HCT116 (cell line): Measurements from ENCODE around the gene GABPB2. TPM values are rescaled to one million over a fixed set of nuclear protein-coding genes. Genes with fewer than 3 reads are reported as not detected.

ENCODE experiments used
- ATAC-seq: fragments of 200-7000 bp; cut with Tn5 transposase; 2 replicates; pipeline ENCODE4 v1.9.1; 2020; ENCODE audit warnings: mild to moderate bottlenecking, moderate library complexity
- BruUV-seq: library from RNA; stranded (reverse); fragments of 400-500 nt; replicated peaks from 2 replicates; lab custom pipeline; 2021; lab: Mats Ljungman, UMichigan
- CTCF ChIA-PET: fragments of 300-600 bp; sonication (Branson Sonifier 250); formaldehyde crosslinking; loops from one replicate; lab custom pipeline; 2021; ENCODE audit warnings: antibody characterized with exemption; lab: Charles Lee
- POLR2A ChIA-PET: fragments of 300-600, 350-600 bp; sonication (Branson Sonifier 250); formaldehyde crosslinking; loops from one replicate; lab custom pipeline; 2021; ENCODE audit warnings: antibody characterized with exemption; lab: Charles Lee
- RAD21 ChIA-PET, 2 experiments: fragments of 300-600 bp; sonication (Branson Sonifier 250); formaldehyde crosslinking; loops; one replicate each; lab custom pipeline; 2023; ENCODE audit warnings: low total read pairs in 2 of 2; ENCODE audit not compliant: uncharacterized antibody in 2 of 2, unreplicated experiment in 2 of 2, low non-redundant PET in 1 of 2; lab: Charles Lee
- DNase-seq: peaks from one replicate; pipeline ENCODE4 v3.0.0-alpha.2; 2010; ENCODE audit warnings: low read depth, low spot score
- H2AFZ ChIP-seq: fragments of 200-600 bp; shearing (Covaris generic), sonication (generic); 2 replicates; pipeline ENCODE4 v1.6.1; 2017; ENCODE audit warnings: low read depth, mixed run types, mixed read lengths, antibody characterized with exemption, low read length; ENCODE audit not compliant: poor library complexity, severe bottlenecking
- H3K27ac ChIP-seq: 2 replicates; pipeline ENCODE4 v1.5.1; 2012; ENCODE audit warnings: low read depth, low read length
- H3K27me3 ChIP-seq: fragments of 200-600 bp; sonication (generic); 2 replicates; pipeline ENCODE4 v1.6.1; 2016; ENCODE audit warnings: mixed run types, low read length, mixed read lengths; ENCODE audit not compliant: insufficient read depth
- H3K36me3 ChIP-seq, 2 experiments: fragments of 200-500 bp in 1 of 2; fragments of 200-600 bp in 1 of 2; sonication (Bioruptor generic) in 1 of 2; sonication (generic) in 1 of 2; 2 replicates each; pipeline versions ENCODE4 v1.5.1 to v1.6.1; 2014 to 2016; ENCODE audit warnings: low read length in 2 of 2, inconsistent platforms in 1 of 2, mixed read lengths in 1 of 2, mixed run types in 1 of 2; ENCODE audit not compliant: insufficient read depth in 2 of 2, control insufficient read depth in 1 of 2
- H3K4me1 ChIP-seq, 2 experiments: fragments of 200-600 bp in 1 of 2; sonication (generic) in 1 of 2; 2 replicates each; pipeline versions ENCODE4 v1.5.1 to v1.6.1; 2012 to 2017; ENCODE audit warnings: low read length in 2 of 2, inconsistent platforms in 1 of 2, mild to moderate bottlenecking in 1 of 2, mixed read lengths in 1 of 2, mixed run types in 1 of 2, moderate library complexity in 1 of 2; ENCODE audit not compliant: insufficient read depth in 2 of 2, control insufficient read depth in 1 of 2
- H3K4me2 ChIP-seq: fragments of 200-600 bp; sonication (generic); 2 replicates; pipeline ENCODE4 v1.6.1; 2017; ENCODE audit warnings: mixed run types, low read length, mixed read lengths
- H3K4me3 ChIP-seq, 2 experiments: fragments of 200-600 bp in 1 of 2; sonication (generic) in 1 of 2; replicated peaks in 1 of 2; 2 replicates each; pipeline ENCODE4 v1.5.1; 2011 to 2016; ENCODE audit warnings: low read length in 2 of 2, control low read depth in 1 of 2, low read depth in 1 of 2, mild to moderate bottlenecking in 1 of 2, mixed read lengths in 1 of 2, mixed run types in 1 of 2
- H3K79me2 ChIP-seq: fragments of 200-600 bp; sonication (generic); 2 replicates; pipeline ENCODE4 v1.6.1; 2017; ENCODE audit warnings: mild to moderate bottlenecking, mixed run types, low read length, moderate library complexity, mixed read lengths; ENCODE audit not compliant: insufficient read depth
- H3K9ac ChIP-seq: fragments of 200-600 bp; sonication (generic); 2 replicates; pipeline ENCODE4 v1.6.1; 2016; ENCODE audit warnings: low read length, mixed read lengths
- H3K9me2 ChIP-seq: fragments of 200-600 bp; sonication (generic), shearing (Covaris generic); 2 replicates; pipeline ENCODE4 v1.6.1; 2017; ENCODE audit warnings: mixed run types, mild to moderate bottlenecking, moderate library complexity; ENCODE audit not compliant: insufficient read depth
- H3K9me3 ChIP-seq, 2 experiments: fragments of 200-500 bp in 1 of 2; fragments of 200-600 bp in 1 of 2; sonication (Bioruptor generic) in 1 of 2; sonication (generic) in 1 of 2; 2 replicates each; pipeline ENCODE4 v1.6.1; 2014 to 2017; ENCODE audit warnings: low read length in 2 of 2, mixed read lengths in 2 of 2, inconsistent platforms in 1 of 2, low read depth in 1 of 2, mild to moderate bottlenecking in 1 of 2, mixed run types in 1 of 2, moderate library complexity in 1 of 2; ENCODE audit not compliant: control insufficient read depth in 1 of 2, insufficient read depth in 1 of 2
- H4K20me1 ChIP-seq: fragments of 200-600 bp; sonication (generic), shearing (Covaris generic); 2 replicates; pipeline ENCODE4 v1.6.1; 2017; ENCODE audit warnings: mixed run types, mild to moderate bottlenecking, moderate library complexity; ENCODE audit not compliant: insufficient read depth
- CEBPB ChIP-seq: IDR thresholded peaks from 2 replicates; pipeline ENCODE4 v1.6.1; 2012; ENCODE audit warnings: low read depth
- CTCF ChIP-seq, 3 experiments: fragments of 200-600 bp in 1 of 3; sonication (generic) in 1 of 3; IDR thresholded peaks in 2 of 3; conservative IDR thresholded peaks in 1 of 3; 2 replicates each; pipeline ENCODE4 v1.5.1; 2012 to 2017; ENCODE audit warnings: low read depth in 2 of 3, low read length in 2 of 3, antibody characterized with exemption in 1 of 3, borderline replicate concordance in 1 of 3, control low read depth in 1 of 3, mild to moderate bottlenecking in 1 of 3, mixed read lengths in 1 of 3, mixed run types in 1 of 3, moderate library complexity in 1 of 3; ENCODE audit not compliant: insufficient read depth in 1 of 3
- EGR1 ChIP-seq: IDR thresholded peaks from 2 replicates; pipeline ENCODE4 v1.6.1; 2012; ENCODE audit warnings: low read depth
- EZH2 ChIP-seq: fragments of 200-600 bp; sonication (generic); IDR thresholded peaks from 2 replicates; pipeline ENCODE4 v1.6.1; 2017; ENCODE audit warnings: antibody characterized with exemption, mixed run types
- FOSL1 ChIP-seq: IDR thresholded peaks from 2 replicates; pipeline ENCODE4 v1.6.1; 2012; ENCODE audit warnings: low read depth
- JUND ChIP-seq: IDR thresholded peaks from 2 replicates; pipeline ENCODE4 v1.6.1; 2012
- POLR2A ChIP-seq: IDR thresholded peaks from 2 replicates; pipeline ENCODE4 v1.7.0; 2011; ENCODE audit warnings: borderline replicate concordance; ENCODE audit not compliant: insufficient read depth, insufficient read length; ENCODE audit errors: extremely low read depth
- POLR2AphosphoS5 ChIP-seq: IDR thresholded peaks from 2 replicates; pipeline ENCODE4 v1.6.1; 2011; ENCODE audit warnings: mild to moderate bottlenecking, low read depth, low read length, moderate library complexity
- REST ChIP-seq: IDR thresholded peaks from 2 replicates; pipeline ENCODE4 v1.6.1; 2012; ENCODE audit warnings: low read depth
- SIN3A ChIP-seq: IDR thresholded peaks from 2 replicates; pipeline ENCODE4 v1.6.1; 2012; ENCODE audit warnings: low read depth
- SP1 ChIP-seq: IDR thresholded peaks from 2 replicates; pipeline ENCODE4 v1.6.1; 2012; ENCODE audit warnings: low read depth
- TCF7L2 ChIP-seq: IDR thresholded peaks from 2 replicates; pipeline ENCODE4 v1.7.0; 2011; ENCODE audit warnings: borderline replicate concordance, inconsistent platforms; ENCODE audit not compliant: insufficient read depth, insufficient read length; ENCODE audit errors: extremely low read depth
- YY1 ChIP-seq: IDR thresholded peaks from 2 replicates; pipeline ENCODE4 v1.6.1; 2011; ENCODE audit warnings: low read length, low read depth, moderate library complexity, mild to moderate bottlenecking; ENCODE audit not compliant: insufficient replicate concordance; ENCODE audit errors: extremely low read depth
- ZBTB33 ChIP-seq: IDR thresholded peaks from 2 replicates; pipeline ENCODE4 v1.6.1; 2011; ENCODE audit warnings: mild to moderate bottlenecking, low read length, moderate library complexity; ENCODE audit not compliant: insufficient replicate concordance; ENCODE audit errors: extremely low read depth
- ZFX ChIP-seq: fragments of 450-650 bp; IDR thresholded peaks from 2 replicates; pipeline ENCODE4 v1.6.1; 2017
- intact Hi-C: fragments of 100-400 bp; cut with micrococcal nuclease; formaldehyde crosslinking; loops from 2 replicates; pipeline ENCODE4 v1.10.0; 2022
- total RNA-seq: library from RNA; stranded (reverse); gene quantifications from one replicate; pipeline ENCODE4 v1.2.1, GENCODE V29; 2021; ENCODE audit not compliant: unreplicated experiment
- TF ChIP-seq, protein P1 (sequence below): IDR thresholded peaks from 2 replicates; pipeline ENCODE4 v1.6.1; 2012

The GABPB2 gene
- total RNA-seq, 1 experiment from 2014 or later = 7.7 TPM

DNA sequence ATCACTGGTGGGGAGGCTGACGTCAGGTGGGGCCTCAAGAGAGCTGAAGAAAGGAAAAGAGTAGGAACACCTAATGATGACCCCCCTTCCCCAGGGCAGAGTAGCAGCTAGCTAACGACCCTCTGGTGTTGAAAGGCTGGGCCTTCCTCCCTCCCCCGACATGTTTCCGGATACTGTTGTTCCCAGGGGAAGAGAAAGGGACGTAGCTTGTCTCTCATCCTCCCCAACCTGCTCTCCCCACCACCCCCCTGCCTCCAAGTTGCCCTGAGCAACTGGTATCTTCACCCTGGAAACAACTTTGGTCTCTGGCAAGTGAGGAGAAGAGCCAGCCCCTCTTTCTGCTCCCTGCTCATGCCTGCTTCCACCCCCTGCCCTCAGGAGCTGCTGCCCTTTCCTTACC is 73.4 kb downstream of the GABPB2 start (continued):
- TF ChIP-seq ZBTB33 = no peak
- TF ChIP-seq YY1 = no peak
- TF ChIP-seq TCF7L2 = no peak
- TF ChIP-seq FOSL1 = no peak
- TF ChIP-seq, protein P1, sequence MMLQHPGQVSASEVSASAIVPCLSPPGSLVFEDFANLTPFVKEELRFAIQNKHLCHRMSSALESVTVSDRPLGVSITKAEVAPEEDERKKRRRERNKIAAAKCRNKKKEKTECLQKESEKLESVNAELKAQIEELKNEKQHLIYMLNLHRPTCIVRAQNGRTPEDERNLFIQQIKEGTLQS = no peak
- no peak for TF ChIP-seq EZH2

DNA sequence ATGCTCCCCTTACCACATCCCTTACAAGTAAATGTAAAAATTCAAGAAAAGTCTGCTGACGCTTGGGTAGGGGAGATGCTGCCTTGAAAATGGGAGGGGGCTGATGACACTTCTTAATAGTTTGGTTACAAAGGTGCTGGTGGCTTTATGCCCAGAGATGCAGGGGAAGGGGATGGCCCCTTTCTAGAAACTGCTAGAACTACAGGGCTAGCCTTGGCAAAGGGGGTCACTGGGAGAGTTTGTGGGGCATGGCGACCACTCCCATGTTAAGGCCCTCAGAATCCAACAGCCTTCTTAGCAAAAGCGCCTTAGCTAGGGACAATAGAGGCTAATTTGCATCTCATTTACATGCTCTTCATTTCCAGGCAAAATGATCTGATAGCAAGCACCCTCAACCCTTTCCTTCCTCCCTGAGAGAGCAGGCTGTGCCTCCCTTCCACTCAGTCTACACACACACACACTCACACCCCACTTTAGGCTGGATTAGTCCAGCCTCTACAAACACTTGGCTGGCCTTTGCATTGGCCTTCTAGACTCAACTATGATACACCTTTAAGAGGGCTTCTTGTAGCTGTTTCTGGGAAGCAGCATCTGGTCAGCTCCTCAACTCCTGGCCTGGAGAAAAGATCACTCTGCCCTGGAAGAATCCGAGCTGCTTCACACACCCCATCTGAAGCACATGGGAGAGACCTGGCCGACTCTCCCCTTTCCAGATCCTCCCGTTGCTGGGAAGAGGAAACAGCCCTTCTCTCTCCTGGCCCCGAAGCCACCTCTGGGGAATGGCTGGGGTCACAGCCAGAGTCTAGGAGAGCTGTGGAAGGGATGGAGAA is 74.1 kb downstream of the GABPB2 start:
- Histone ChIP-seq H3K4me3 (no peak overlapping the region), H3K4me1 (peaks cover 8 to 17% of the 10 kb centered on the region in 2 experiments; a peak in 3 of 4 replicates), H3K9ac (no peak overlapping the region), H3K79me2 (no peaks in the 10 kb centered on the region), H3K27me3 (no peaks in the 10 kb centered on the region), H3K36me3 (no peaks in the 10 kb centered on the region), H3K9me2 (no peaks in the 10 kb centered on the region), H3K9me3 (no peaks in the 10 kb centered on the region), H4K20me1 (no peaks in the 10 kb centered on the region), H2AFZ (no peak overlapping the region), H3K27ac (no peak overlapping the region), H3K4me2 (no peak overlapping the region)
- ChIA-PET POLR2A (no interaction called here), RAD21 (no interaction called here), CTCF (interaction anchor here (1.7 kb wide), 1 partner anchor 45 kb away, joined by 7 read pairs; no protein-coding TSS in a partner anchor)
- BruUV-seq = no TSS peak
- ATAC-seq = no peak
- intact Hi-C loops = no loop called here
- no peak for DNase-seq
- TF ChIP-seq CEBPB (no peak), YY1 (no peak), SP1 (no peak), POLR2AphosphoS5 (no peak), CTCF (IDR thresholded peaks at IDR 0.05 in 2 of 3, conservative IDR thresholded peaks at IDR 0.05 in 1 of 3; ENCODE audit: borderline replicate concordance in 1 of 3, insufficient read depth in 1 of 3, low read depth in 2 of 3, low read length in 2 of 3) (no peak), JUND (no peak), ZFX (no peak), REST (no peak), POLR2A (no peak), TCF7L2 (no peak), SIN3A (no peak), EGR1 (no peak), FOSL1 (no peak)
